ENCODE measurements around the gene TMEM191B. TPM values are rescaled to one million over a fixed set of nuclear protein-coding genes. Genes with fewer than 3 reads are reported as not detected.
"Not testable (repeated sequence)": the region's sequence is repeated elsewhere in the genome, so short reads cannot be mapped to it uniquely, and the experiment has no call there.

The TMEM191B gene
- 42.7 TPM for total RNA-seq (ENCODE audit: unreplicated experiment)
- long read RNA-seq, partial matches to known transcripts, result 8 of 14 reads
- long read RNA-seq, other reads (novel, unspliced or antisense), result 5 of 14 reads

GRCh38 chr22:18527752-18528596 lies at the start of gene TMEM191B:
Gene TMEM191B (plus strand): TSS chr22:18527802. CDS start chr22:18527981, 179 bp downstream.
- not testable (repeated sequence) for H3K9me3 Mint-ChIP-seq (ENCODE audit: unreplicated experiment); DNase-seq; H3K36me3 Mint-ChIP-seq (ENCODE audit: unreplicated experiment); H3K27me3 Mint-ChIP-seq (ENCODE audit: unreplicated experiment); H3K4me1 Mint-ChIP-seq (ENCODE audit: low read depth, unreplicated experiment)
- H3K4me3 Mint-ChIP-seq (ENCODE audit: unreplicated experiment), result peak within 1 kb of the TSS; percentile 69
- H3K27ac Mint-ChIP-seq (ENCODE audit: unreplicated experiment), result peak within 1 kb of the TSS; percentile 70

DNA sequence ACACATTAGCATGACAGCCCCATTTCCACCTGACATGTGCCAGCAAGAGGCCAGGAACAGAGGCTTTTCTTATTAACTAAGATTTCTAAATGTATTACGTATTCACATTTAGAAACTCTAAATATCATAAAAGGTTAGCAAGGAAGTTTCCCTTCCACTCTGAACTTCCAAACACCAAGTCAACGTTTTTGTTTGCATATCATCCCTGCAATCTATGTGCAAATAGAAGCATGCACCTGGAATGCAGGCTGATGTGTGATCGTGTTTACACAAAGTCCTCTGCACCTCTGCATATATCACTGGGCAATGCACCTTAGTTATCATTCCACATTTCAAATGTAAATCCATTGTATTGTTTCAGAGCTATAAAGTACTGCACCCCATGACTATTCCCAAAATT lies 31.4 kb upstream of the TMEM191B start:
- not testable (repeated sequence) for DNase-seq; H3K36me3 Mint-ChIP-seq (ENCODE audit: unreplicated experiment); H3K4me1 Mint-ChIP-seq (ENCODE audit: low read depth, unreplicated experiment); H3K27me3 Mint-ChIP-seq (ENCODE audit: unreplicated experiment); H3K4me3 Mint-ChIP-seq (ENCODE audit: unreplicated experiment); H3K27ac Mint-ChIP-seq (ENCODE audit: unreplicated experiment); H3K9me3 Mint-ChIP-seq (ENCODE audit: unreplicated experiment)

DNA sequence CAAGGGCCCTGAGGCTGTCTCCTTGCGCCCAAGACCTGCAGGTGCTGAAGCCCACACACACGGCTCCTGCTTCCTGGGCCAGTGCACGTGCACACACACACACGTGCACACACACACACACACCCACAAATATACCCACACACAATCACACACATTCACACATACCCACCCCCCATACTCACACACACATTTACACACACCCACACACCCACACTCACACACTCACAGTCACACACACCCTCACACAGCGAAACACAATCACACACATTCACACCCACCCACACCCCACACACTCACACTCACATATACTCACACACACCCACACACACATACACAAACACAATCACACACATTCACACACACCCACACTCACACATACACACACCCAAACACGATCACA lies 16.3 kb upstream of the TMEM191B start:
- not testable (repeated sequence) for H3K4me1 Mint-ChIP-seq (ENCODE audit: low read depth, unreplicated experiment); DNase-seq; H3K36me3 Mint-ChIP-seq (ENCODE audit: unreplicated experiment); H3K9me3 Mint-ChIP-seq (ENCODE audit: unreplicated experiment); H3K27me3 Mint-ChIP-seq (ENCODE audit: unreplicated experiment)
- Mint-ChIP-seq H3K27ac (ENCODE audit: unreplicated experiment) (peak overlapping the region; percentile 83), H3K4me3 (ENCODE audit: unreplicated experiment) (peak overlapping the region; percentile 49)

GRCh38 chr22:18512378-18512777 lies 15.2 kb upstream of the TMEM191B start:
- not testable (repeated sequence) for H3K27ac Mint-ChIP-seq (ENCODE audit: unreplicated experiment); H3K27me3 Mint-ChIP-seq (ENCODE audit: unreplicated experiment); H3K36me3 Mint-ChIP-seq (ENCODE audit: unreplicated experiment); H3K9me3 Mint-ChIP-seq (ENCODE audit: unreplicated experiment); H3K4me3 Mint-ChIP-seq (ENCODE audit: unreplicated experiment); H3K4me1 Mint-ChIP-seq (ENCODE audit: low read depth, unreplicated experiment)
- DNase-seq, result peak; percentile 21

- not testable (repeated sequence) for H3K36me3 Mint-ChIP-seq (ENCODE audit: unreplicated experiment); H3K27ac Mint-ChIP-seq (ENCODE audit: unreplicated experiment); H3K27me3 Mint-ChIP-seq (ENCODE audit: unreplicated experiment); H3K9me3 Mint-ChIP-seq (ENCODE audit: unreplicated experiment); DNase-seq; H3K4me3 Mint-ChIP-seq (ENCODE audit: unreplicated experiment); H3K4me1 Mint-ChIP-seq (ENCODE audit: low read depth, unreplicated experiment)
Observed at GRCh38 chr22:18513454-18513853, 14.1 kb upstream of the TMEM191B start.

- not testable (repeated sequence) for H3K9me3 Mint-ChIP-seq (ENCODE audit: unreplicated experiment); DNase-seq; H3K27me3 Mint-ChIP-seq (ENCODE audit: unreplicated experiment); H3K4me3 Mint-ChIP-seq (ENCODE audit: unreplicated experiment); H3K27ac Mint-ChIP-seq (ENCODE audit: unreplicated experiment); H3K36me3 Mint-ChIP-seq (ENCODE audit: unreplicated experiment); H3K4me1 Mint-ChIP-seq (ENCODE audit: low read depth, unreplicated experiment)
Observed at GRCh38 chr22:18518061-18518460, 9.5 kb upstream of the TMEM191B start, which contains the start of gene GGTLC3. Gene GGTLC3 (minus strand): TSS chr22:18518161. CDS start chr22:18517897, 264 bp downstream.

- not testable (repeated sequence) for H3K36me3 Mint-ChIP-seq (ENCODE audit: unreplicated experiment); H3K27ac Mint-ChIP-seq (ENCODE audit: unreplicated experiment); H3K9me3 Mint-ChIP-seq (ENCODE audit: unreplicated experiment); H3K4me3 Mint-ChIP-seq (ENCODE audit: unreplicated experiment); DNase-seq; H3K27me3 Mint-ChIP-seq (ENCODE audit: unreplicated experiment); H3K4me1 Mint-ChIP-seq (ENCODE audit: low read depth, unreplicated experiment)
Observed at GRCh38 chr22:18522762-18523161, 4.8 kb upstream of the TMEM191B start.

- H3K36me3 Mint-ChIP-seq (ENCODE audit: unreplicated experiment); H3K27ac Mint-ChIP-seq (ENCODE audit: unreplicated experiment); DNase-seq; H3K4me1 Mint-ChIP-seq (ENCODE audit: low read depth, unreplicated experiment); H3K4me3 Mint-ChIP-seq (ENCODE audit: unreplicated experiment); H3K27me3 Mint-ChIP-seq (ENCODE audit: unreplicated experiment); H3K9me3 Mint-ChIP-seq (ENCODE audit: unreplicated experiment): not testable (repeated sequence)
Observed at GRCh38 chr22:18523328-18523727, 4.3 kb upstream of the TMEM191B start.

GRCh38 chr22:18528597-18529415 lies 1.2 kb downstream of the TMEM191B start:
- H3K4me3 Mint-ChIP-seq (ENCODE audit: unreplicated experiment), result peak overlapping the region; percentile 69
- not testable (repeated sequence) for H3K9me3 Mint-ChIP-seq (ENCODE audit: unreplicated experiment); H3K36me3 Mint-ChIP-seq (ENCODE audit: unreplicated experiment); H3K27me3 Mint-ChIP-seq (ENCODE audit: unreplicated experiment); H3K4me1 Mint-ChIP-seq (ENCODE audit: low read depth, unreplicated experiment)
- peak; percentile 93 for DNase-seq
- H3K27ac Mint-ChIP-seq (ENCODE audit: unreplicated experiment), result peak overlapping the region; percentile 76

- not testable (repeated sequence) for H3K36me3 Mint-ChIP-seq (ENCODE audit: unreplicated experiment); H3K4me3 Mint-ChIP-seq (ENCODE audit: unreplicated experiment); H3K27me3 Mint-ChIP-seq (ENCODE audit: unreplicated experiment); DNase-seq; H3K27ac Mint-ChIP-seq (ENCODE audit: unreplicated experiment); H3K9me3 Mint-ChIP-seq (ENCODE audit: unreplicated experiment); H3K4me1 Mint-ChIP-seq (ENCODE audit: low read depth, unreplicated experiment)
Observed at GRCh38 chr22:18529416-18530145, 2.0 kb downstream of the TMEM191B start.

DNA sequence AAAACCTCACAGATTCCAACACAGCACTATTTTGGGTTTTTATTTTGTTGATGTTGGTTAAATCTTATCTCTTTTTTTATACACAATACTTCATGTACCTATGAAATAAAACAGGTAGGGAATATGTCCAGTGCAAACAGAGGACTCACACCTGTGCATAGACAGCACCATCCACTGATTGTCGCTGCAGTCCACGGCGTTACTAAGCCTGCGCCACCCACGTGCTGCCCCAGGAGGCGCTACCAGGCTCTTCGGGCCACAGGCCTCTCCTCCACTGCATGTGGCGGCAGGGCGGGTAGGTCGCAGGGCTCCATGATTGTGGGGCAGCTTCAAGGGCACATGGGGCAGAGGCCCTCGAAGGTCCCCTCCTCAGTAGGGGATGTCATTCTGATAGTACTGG lies 6.0 kb downstream of the TMEM191B start:
- H3K4me3 Mint-ChIP-seq (ENCODE audit: unreplicated experiment); H3K4me1 Mint-ChIP-seq (ENCODE audit: low read depth, unreplicated experiment): not testable (repeated sequence)

More for the DNA sequence above, 6.0 kb downstream of the TMEM191B start:
- H3K27ac Mint-ChIP-seq (ENCODE audit: unreplicated experiment); H3K9me3 Mint-ChIP-seq (ENCODE audit: unreplicated experiment); H3K27me3 Mint-ChIP-seq (ENCODE audit: unreplicated experiment); DNase-seq; H3K36me3 Mint-ChIP-seq (ENCODE audit: unreplicated experiment): not testable (repeated sequence)

All from glutamatergic neuron (in vitro differentiated cells).